Measurements from ENCODE around the gene CNKSR3.

GRCh38 chr6:154548130-154548830, 37.8 kb upstream of the CNKSR3 start:
- TF ChIP-seq POLR2A (IDR thresholded peaks at IDR 0.05) (no peak), CTCF (IDR thresholded peaks at IDR 0.05) (no peak)
